ENCODE results near the gene TRPM6.

The TRPM6 gene

GRCh38 chr9:74800226-74800625 lies 87.5 kb downstream of the TRPM6 start:
- TF ChIP-seq EP300 (IDR thresholded peaks at IDR 0.05; ENCODE audit: borderline replicate concordance) = no peak
- TF ChIP-seq NFIC (IDR thresholded peaks at IDR 0.05) = no peak
- no peak for TF ChIP-seq TEAD4 (IDR thresholded peaks at IDR 0.05)
- TF ChIP-seq YY1 (IDR thresholded peaks at IDR 0.05; ENCODE audit: low read depth) = no peak
- no peak for TF ChIP-seq CEBPB (IDR thresholded peaks at IDR 0.05)
- TF ChIP-seq TCF12 (IDR thresholded peaks at IDR 0.05; ENCODE audit: low read depth) = no peak
- TF ChIP-seq, protein P1, sequence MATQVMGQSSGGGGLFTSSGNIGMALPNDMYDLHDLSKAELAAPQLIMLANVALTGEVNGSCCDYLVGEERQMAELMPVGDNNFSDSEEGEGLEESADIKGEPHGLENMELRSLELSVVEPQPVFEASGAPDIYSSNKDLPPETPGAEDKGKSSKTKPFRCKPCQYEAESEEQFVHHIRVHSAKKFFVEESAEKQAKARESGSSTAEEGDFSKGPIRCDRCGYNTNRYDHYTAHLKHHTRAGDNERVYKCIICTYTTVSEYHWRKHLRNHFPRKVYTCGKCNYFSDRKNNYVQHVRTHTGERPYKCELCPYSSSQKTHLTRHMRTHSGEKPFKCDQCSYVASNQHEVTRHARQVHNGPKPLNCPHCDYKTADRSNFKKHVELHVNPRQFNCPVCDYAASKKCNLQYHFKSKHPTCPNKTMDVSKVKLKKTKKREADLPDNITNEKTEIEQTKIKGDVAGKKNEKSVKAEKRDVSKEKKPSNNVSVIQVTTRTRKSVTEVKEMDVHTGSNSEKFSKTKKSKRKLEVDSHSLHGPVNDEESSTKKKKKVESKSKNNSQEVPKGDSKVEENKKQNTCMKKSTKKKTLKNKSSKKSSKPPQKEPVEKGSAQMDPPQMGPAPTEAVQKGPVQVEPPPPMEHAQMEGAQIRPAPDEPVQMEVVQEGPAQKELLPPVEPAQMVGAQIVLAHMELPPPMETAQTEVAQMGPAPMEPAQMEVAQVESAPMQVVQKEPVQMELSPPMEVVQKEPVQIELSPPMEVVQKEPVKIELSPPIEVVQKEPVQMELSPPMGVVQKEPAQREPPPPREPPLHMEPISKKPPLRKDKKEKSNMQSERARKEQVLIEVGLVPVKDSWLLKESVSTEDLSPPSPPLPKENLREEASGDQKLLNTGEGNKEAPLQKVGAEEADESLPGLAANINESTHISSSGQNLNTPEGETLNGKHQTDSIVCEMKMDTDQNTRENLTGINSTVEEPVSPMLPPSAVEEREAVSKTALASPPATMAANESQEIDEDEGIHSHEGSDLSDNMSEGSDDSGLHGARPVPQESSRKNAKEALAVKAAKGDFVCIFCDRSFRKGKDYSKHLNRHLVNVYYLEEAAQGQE (IDR thresholded peaks at IDR 0.05; ENCODE audit: low read depth) = no peak
- TF ChIP-seq RAD21 (IDR thresholded peaks at IDR 0.05; ENCODE audit: low read depth) = no peak
- TF ChIP-seq USF1 (IDR thresholded peaks at IDR 0.05) = no peak
- no peak for TF ChIP-seq TAF1 (IDR thresholded peaks at IDR 0.05; ENCODE audit: low read depth)
- TF ChIP-seq MAX (IDR thresholded peaks at IDR 0.05) = no peak
- TF ChIP-seq ZBTB7A (IDR thresholded peaks at IDR 0.05; ENCODE audit: low read depth) = no peak
- no peak for TF ChIP-seq EGR1 (IDR thresholded peaks at IDR 0.05)

- no peak for TF ChIP-seq RAD21 (IDR thresholded peaks at IDR 0.05; ENCODE audit: low read depth)
- TF ChIP-seq FOXM1 (IDR thresholded peaks at IDR 0.05; ENCODE audit: borderline replicate concordance, low read depth) = no peak
- no peak for TF ChIP-seq ZBTB7A (IDR thresholded peaks at IDR 0.05; ENCODE audit: low read depth)
- TF ChIP-seq EP300 (IDR thresholded peaks at IDR 0.05; ENCODE audit: borderline replicate concordance) = no peak
- TF ChIP-seq, protein P1 (IDR thresholded peaks at IDR 0.05; ENCODE audit: low read depth) = no peak
- TF ChIP-seq MAX (IDR thresholded peaks at IDR 0.05) = no peak
- no peak for TF ChIP-seq TAF1 (IDR thresholded peaks at IDR 0.05; ENCODE audit: low read depth)
- no peak for TF ChIP-seq USF1 (IDR thresholded peaks at IDR 0.05)
- TF ChIP-seq CEBPB (IDR thresholded peaks at IDR 0.05) = no peak
- no peak for TF ChIP-seq EGR1 (IDR thresholded peaks at IDR 0.05)
- TF ChIP-seq YY1 (IDR thresholded peaks at IDR 0.05; ENCODE audit: low read depth) = no peak
- no peak for TF ChIP-seq TEAD4 (IDR thresholded peaks at IDR 0.05)
- no peak for TF ChIP-seq NFIC (IDR thresholded peaks at IDR 0.05)
These were observed 91.9 kb downstream of the TRPM6 start for GRCh38 chr9:74795803-74796202.

GRCh38 chr9:74795081-74795480 lies 92.6 kb downstream of the TRPM6 start:
- no peak for TF ChIP-seq FOXM1 (IDR thresholded peaks at IDR 0.05; ENCODE audit: borderline replicate concordance, low read depth)
- TF ChIP-seq TAF1 (IDR thresholded peaks at IDR 0.05; ENCODE audit: low read depth) = no peak
- TF ChIP-seq EGR1 (IDR thresholded peaks at IDR 0.05) = no peak
- TF ChIP-seq ZBTB7A (IDR thresholded peaks at IDR 0.05; ENCODE audit: low read depth) = no peak
- TF ChIP-seq MAX (IDR thresholded peaks at IDR 0.05) = no peak
- no peak for TF ChIP-seq TEAD4 (IDR thresholded peaks at IDR 0.05)
- TF ChIP-seq, protein P1 (IDR thresholded peaks at IDR 0.05; ENCODE audit: low read depth) = no peak
- TF ChIP-seq USF1 (IDR thresholded peaks at IDR 0.05) = no peak
- TF ChIP-seq RAD21 (IDR thresholded peaks at IDR 0.05; ENCODE audit: low read depth) = no peak
- no peak for TF ChIP-seq EP300 (IDR thresholded peaks at IDR 0.05; ENCODE audit: borderline replicate concordance)
- no peak for TF ChIP-seq YY1 (IDR thresholded peaks at IDR 0.05; ENCODE audit: low read depth)
- no peak for TF ChIP-seq CREB1 (IDR thresholded peaks at IDR 0.05; ENCODE audit: low read depth)
- no peak for TF ChIP-seq TCF12 (IDR thresholded peaks at IDR 0.05; ENCODE audit: low read depth)
- TF ChIP-seq NFIC (IDR thresholded peaks at IDR 0.05) = no peak
- TF ChIP-seq CEBPB (IDR thresholded peaks at IDR 0.05) = no peak

DNA sequence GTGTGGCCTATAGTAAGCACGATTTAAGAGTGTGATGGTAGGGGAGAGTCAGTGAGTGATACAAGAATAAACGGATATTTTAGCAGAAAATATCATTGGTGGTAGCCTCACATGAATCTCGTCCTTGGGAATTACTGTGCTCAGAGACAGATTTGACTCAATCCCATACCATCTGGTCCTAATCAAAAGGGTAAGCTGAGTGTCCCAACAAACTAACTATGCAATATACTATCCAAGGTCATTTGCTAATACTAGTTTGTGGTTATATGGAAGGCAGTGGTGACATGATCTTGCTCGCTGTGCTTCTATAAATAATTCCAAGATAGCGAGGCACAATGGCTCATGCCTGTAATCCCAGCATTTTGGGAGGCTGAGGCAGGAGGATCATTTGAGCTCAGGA lies 103.2 kb downstream of the TRPM6 start:
- TF ChIP-seq CREB1 (IDR thresholded peaks at IDR 0.05; ENCODE audit: low read depth) = no peak
- TF ChIP-seq TEAD4 (IDR thresholded peaks at IDR 0.05) = no peak
- TF ChIP-seq, protein P1 (IDR thresholded peaks at IDR 0.05; ENCODE audit: low read depth) = no peak
- no peak for TF ChIP-seq USF1 (IDR thresholded peaks at IDR 0.05)
- TF ChIP-seq EP300 (IDR thresholded peaks at IDR 0.05; ENCODE audit: borderline replicate concordance) = no peak
- TF ChIP-seq TCF12 (IDR thresholded peaks at IDR 0.05; ENCODE audit: low read depth) = no peak
- TF ChIP-seq ZBTB7A (IDR thresholded peaks at IDR 0.05; ENCODE audit: low read depth) = no peak
- TF ChIP-seq EGR1 (IDR thresholded peaks at IDR 0.05) = no peak
- no peak for TF ChIP-seq FOXM1 (IDR thresholded peaks at IDR 0.05; ENCODE audit: borderline replicate concordance, low read depth)
- TF ChIP-seq RAD21 (IDR thresholded peaks at IDR 0.05; ENCODE audit: low read depth) = no peak
- no peak for TF ChIP-seq CEBPB (IDR thresholded peaks at IDR 0.05)
- TF ChIP-seq NFIC (IDR thresholded peaks at IDR 0.05) = no peak
- TF ChIP-seq TAF1 (IDR thresholded peaks at IDR 0.05; ENCODE audit: low read depth) = no peak
- TF ChIP-seq MAX (IDR thresholded peaks at IDR 0.05) = no peak
- no peak for TF ChIP-seq YY1 (IDR thresholded peaks at IDR 0.05; ENCODE audit: low read depth)

All from Ishikawa (cell line).